PC-9 (cell line): ENCODE results near the gene KRT31. TPM values are rescaled to one million over a fixed set of nuclear protein-coding genes. Genes with fewer than 3 reads are reported as not detected.

Experiments used
- Bru-seq: library from RNA; stranded (reverse); fragments of 400-500 nt; gene quantifications from one replicate; lab custom pipeline; 2021; lab: Mats Ljungman, UMichigan
- BruChase-seq, 2 experiments: library from RNA; stranded (reverse); fragments of 400-500 nt; gene quantifications; one replicate each; lab custom pipeline; 2021; lab: Mats Ljungman, UMichigan
- BruUV-seq: library from RNA; stranded (reverse); fragments of 400-500 nt; replicated peaks from 2 replicates; lab custom pipeline; 2021; lab: Mats Ljungman, UMichigan
- CTCF ChIA-PET: fragments of 300-600 bp; sonication (Branson Sonifier 250); formaldehyde crosslinking; loops from one replicate; lab custom pipeline; 2022; ENCODE audit warnings: antibody characterized with exemption; lab: Charles Lee
- POLR2A ChIA-PET: fragments of 300-600 bp; sonication (Branson Sonifier 250); formaldehyde crosslinking; loops from one replicate; lab custom pipeline; 2022; ENCODE audit warnings: antibody characterized with exemption; ENCODE audit not compliant: unreplicated experiment; lab: Charles Lee
- DNase-seq, 2 experiments: peaks; one replicate each; pipeline versions ENCODE4 v3.0.0 to v3.0.0-alpha.2; 2015 to 2022; ENCODE audit warnings: mixed read lengths in 1 of 2
- H2AFZ ChIP-seq: fragments of 200-600 bp; sonication (generic); 2 replicates; pipeline ENCODE4 v1.8.1; 2017; ENCODE audit warnings: antibody characterized with exemption
- H3F3A ChIP-seq: fragments of 200-600 bp; sonication (generic); 2 replicates; pipeline ENCODE4 v1.8.1; 2017; ENCODE audit warnings: antibody characterized with exemption, mild to moderate bottlenecking, low read depth; ENCODE audit not compliant: insufficient read depth
- H3K27ac ChIP-seq: fragments of 200-600 bp; sonication (generic); 2 replicates; pipeline ENCODE4 v1.6.1; 2016; ENCODE audit warnings: mixed run types
- H3K27me3 ChIP-seq: fragments of 200-600 bp; sonication (generic); 2 replicates; pipeline ENCODE4 v1.6.1; 2016; ENCODE audit warnings: low read depth, mixed run types; ENCODE audit not compliant: insufficient read depth
- H3K36me3 ChIP-seq: fragments of 200-600 bp; sonication (generic); 2 replicates; pipeline ENCODE4 v1.6.1; 2016; ENCODE audit warnings: low read depth, mixed run types
- H3K4me1 ChIP-seq: fragments of 200-600 bp; sonication (generic); replicated peaks from 2 replicates; pipeline ENCODE4 v1.6.1; 2016; ENCODE audit warnings: mixed run types; ENCODE audit not compliant: insufficient read depth
- H3K4me2 ChIP-seq: fragments of 200-600 bp; sonication (generic); 2 replicates; pipeline ENCODE4 v1.6.1; 2017; ENCODE audit warnings: mixed run types
- H3K4me3 ChIP-seq: fragments of 200-600 bp; sonication (generic); 2 replicates; pipeline ENCODE4 v1.6.1; 2016; ENCODE audit warnings: mixed run types
- H3K79me2 ChIP-seq: fragments of 200-600 bp; sonication (generic); 2 replicates; pipeline ENCODE4 v1.6.1; 2017; ENCODE audit warnings: low read depth, mixed run types
- H3K9me2 ChIP-seq: fragments of 200-600 bp; sonication (generic); 2 replicates; pipeline ENCODE4 v1.8.1; 2017; ENCODE audit warnings: mild to moderate bottlenecking; ENCODE audit not compliant: insufficient read depth
- H3K9me3 ChIP-seq: fragments of 200-600 bp; sonication (generic); 2 replicates; pipeline ENCODE4 v1.8.1; 2016; ENCODE audit warnings: low read depth; ENCODE audit not compliant: insufficient read depth
- H4K20me1 ChIP-seq: fragments of 200-600 bp; sonication (generic); 2 replicates; pipeline ENCODE4 v1.8.1; 2017; ENCODE audit not compliant: insufficient read depth
- EZH2 ChIP-seq: fragments of 200-600 bp; sonication (generic); IDR thresholded peaks from 2 replicates; pipeline ENCODE4 v1.8.0; 2017; ENCODE audit warnings: antibody characterized with exemption, low read depth
- intact Hi-C: fragments of 100-400 bp; cut with micrococcal nuclease; formaldehyde crosslinking; loops from one replicate; pipeline ENCODE4 v1.10.0; 2022; ENCODE audit not compliant: unreplicated experiment
- long read RNA-seq: library from polyadenylated mRNA; stranded (forward); transcript quantifications from one replicate; pipeline ENCODE4 v2.0.0, GENCODE V29; 2022
- total RNA-seq: library from RNA; stranded (reverse); gene quantifications from 2 replicates; pipeline ENCODE4 v1.2.3, GENCODE V29; 2021
- TF ChIP-seq, protein P1 (sequence below): fragments of 200-600 bp; sonication (generic); conservative IDR thresholded peaks from 2 replicates; pipeline ENCODE4 v1.6.1; 2017; ENCODE audit warnings: mixed run types, antibody characterized with exemption, mild to moderate bottlenecking, moderate library complexity

KRT31 gene
- not detected in 2 replicates for total RNA-seq
- Bru-seq, nascent RNA = not detected
- not detected for BruChase-seq, experiment 1, labeled RNA remaining after a 2-hour chase
- not detected for BruChase-seq, experiment 2, labeled RNA remaining after a 6-hour chase
- long read RNA-seq = 0 reads

DNA sequence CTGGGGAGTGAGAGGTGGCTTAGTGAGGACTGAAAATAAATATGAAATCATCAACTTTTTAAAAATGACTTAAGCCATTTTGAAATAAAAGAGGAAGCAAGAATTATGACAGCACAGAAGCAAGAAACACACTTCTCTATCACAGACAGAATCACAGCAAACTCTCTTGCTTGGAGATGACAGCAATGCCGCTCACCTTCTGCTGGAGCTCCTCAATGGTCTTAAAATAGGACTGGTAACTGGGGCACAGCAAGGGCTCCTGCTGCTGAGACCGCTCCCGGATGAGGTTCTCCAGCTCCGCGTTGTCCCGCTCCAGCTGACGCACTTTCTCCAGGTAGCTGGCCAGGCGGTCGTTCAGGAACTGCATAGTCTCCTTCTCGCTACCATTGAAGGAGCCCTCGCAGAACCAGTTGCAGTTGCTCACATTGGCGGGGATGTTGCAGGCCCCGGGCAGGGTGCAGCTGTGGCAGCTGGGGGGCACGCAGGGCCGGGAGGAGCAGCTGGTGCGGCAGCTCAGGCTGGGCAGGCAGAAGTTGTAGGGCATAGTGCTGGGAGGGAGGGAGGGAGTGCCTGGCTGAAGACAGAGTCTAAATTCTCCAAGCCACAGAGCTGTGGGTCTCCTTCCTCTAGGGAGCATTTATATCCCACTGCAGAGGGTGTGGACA, at the start of gene KRT31:
TSS of gene KRT31 (minus strand) at position 613 of the 665 bp plus-strand sequence. CDS start at position 544, 69 bp downstream.
- no peak within 1 kb of the TSS for H3K27ac ChIP-seq
- CTCF ChIA-PET = interaction anchor here (0.5 kb wide), 1 partner anchor 304 kb away, joined by 7 read pairs; no protein-coding TSS in a partner anchor
- POLR2A ChIA-PET = no interaction called here

DNA sequence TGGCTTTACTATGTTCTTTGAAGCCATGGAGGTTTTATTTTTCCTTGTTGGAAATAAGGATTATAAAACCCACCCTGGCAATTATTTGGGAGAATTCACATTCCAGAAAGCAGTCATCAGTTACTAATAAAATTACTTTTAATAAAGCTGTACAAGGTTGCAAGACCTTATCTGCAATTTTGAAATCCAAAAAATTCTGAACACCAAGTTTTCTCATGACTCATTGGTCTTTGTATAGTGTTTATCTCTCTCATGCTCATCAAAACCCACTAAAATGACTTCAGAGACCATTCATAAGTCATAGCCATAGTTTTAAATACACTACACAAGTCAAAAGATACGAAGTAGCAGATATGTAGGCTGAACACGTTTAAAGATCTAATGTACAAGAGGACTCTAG, 49.4 kb upstream of the KRT31 start:
- H3K27ac ChIP-seq = no peak overlapping the region
- intact Hi-C loops = no loop called here
- no peaks in the 10 kb centered on the region for H4K20me1 ChIP-seq
- POLR2A ChIA-PET = interaction anchor here (0.6 kb wide), 1 partner anchor 47 kb away, joined by 6 read pairs; no protein-coding TSS in a partner anchor
- no peaks in the 10 kb centered on the region for H3K79me2 ChIP-seq
- no peak overlapping the region for H2AFZ ChIP-seq
- peaks cover 8% of the 10 kb centered on the region; the same call in 1 of the 2 replicates for H3K9me3 ChIP-seq
- CTCF ChIA-PET = no interaction called here
- H3K4me3 ChIP-seq = no peak overlapping the region
- no peaks in the 10 kb centered on the region for H3F3A ChIP-seq
- no peak for DNase-seq
- H3K36me3 ChIP-seq = no peaks in the 10 kb centered on the region
- BruUV-seq = no TSS peak
- no peaks in the 10 kb centered on the region for H3K27me3 ChIP-seq
- H3K4me1 ChIP-seq = no peaks in the 10 kb centered on the region
- H3K9me2 ChIP-seq = no peaks in the 10 kb centered on the region
- TF ChIP-seq EZH2 = no peak
- TF ChIP-seq, protein P1, sequence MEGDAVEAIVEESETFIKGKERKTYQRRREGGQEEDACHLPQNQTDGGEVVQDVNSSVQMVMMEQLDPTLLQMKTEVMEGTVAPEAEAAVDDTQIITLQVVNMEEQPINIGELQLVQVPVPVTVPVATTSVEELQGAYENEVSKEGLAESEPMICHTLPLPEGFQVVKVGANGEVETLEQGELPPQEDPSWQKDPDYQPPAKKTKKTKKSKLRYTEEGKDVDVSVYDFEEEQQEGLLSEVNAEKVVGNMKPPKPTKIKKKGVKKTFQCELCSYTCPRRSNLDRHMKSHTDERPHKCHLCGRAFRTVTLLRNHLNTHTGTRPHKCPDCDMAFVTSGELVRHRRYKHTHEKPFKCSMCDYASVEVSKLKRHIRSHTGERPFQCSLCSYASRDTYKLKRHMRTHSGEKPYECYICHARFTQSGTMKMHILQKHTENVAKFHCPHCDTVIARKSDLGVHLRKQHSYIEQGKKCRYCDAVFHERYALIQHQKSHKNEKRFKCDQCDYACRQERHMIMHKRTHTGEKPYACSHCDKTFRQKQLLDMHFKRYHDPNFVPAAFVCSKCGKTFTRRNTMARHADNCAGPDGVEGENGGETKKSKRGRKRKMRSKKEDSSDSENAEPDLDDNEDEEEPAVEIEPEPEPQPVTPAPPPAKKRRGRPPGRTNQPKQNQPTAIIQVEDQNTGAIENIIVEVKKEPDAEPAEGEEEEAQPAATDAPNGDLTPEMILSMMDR = no peak
- no peak overlapping the region for H3K4me2 ChIP-seq

More for the DNA sequence above, at the start of gene KRT31:
- Histone ChIP-seq H3K9me2 (no peaks in the 10 kb centered on the region), H3K4me1 (peaks cover 18% of the 10 kb centered on the region), H3K4me3 (no peak within 1 kb of the TSS), H3K27me3 (no peaks in the 10 kb centered on the region), H3K4me2 (no peak within 1 kb of the TSS), H3K36me3 (no peaks in the 10 kb centered on the region), H3F3A (peaks cover under 1% of the 10 kb centered on the region; the same call in 1 of the 2 replicates), H2AFZ (no peak within 1 kb of the TSS), H4K20me1 (no peaks in the 10 kb centered on the region), H3K79me2 (no peaks in the 10 kb centered on the region), H3K9me3 (no peaks in the 10 kb centered on the region)
- intact Hi-C loops = no loop called here
- BruUV-seq = no TSS peak
- TF ChIP-seq EZH2 = no peak
- DNase-seq = no peak

GRCh38 chr17:41444640-41445039, 47.2 kb upstream of the KRT31 start:
- no peak for TF ChIP-seq EZH2
- TF ChIP-seq, protein P1 = no peak
- Histone ChIP-seq H3K9me3 (peaks cover 8% of the 10 kb centered on the region; the same call in 1 of the 2 replicates), H3K79me2 (no peaks in the 10 kb centered on the region), H3K4me1 (0 out of 2 replicates have a peak, but pooled peaks cover 2% of the 10 kb centered on the region), H3K27me3 (no peaks in the 10 kb centered on the region), H3K27ac (no peak overlapping the region), H2AFZ (no peak overlapping the region), H3K36me3 (no peaks in the 10 kb centered on the region), H3K4me3 (no peak overlapping the region), H4K20me1 (no peaks in the 10 kb centered on the region), H3K9me2 (no peaks in the 10 kb centered on the region), H3F3A (no peaks in the 10 kb centered on the region), H3K4me2 (no peak overlapping the region)
- BruUV-seq = no TSS peak
- intact Hi-C loops = no loop called here
- CTCF ChIA-PET = no interaction called here
- POLR2A ChIA-PET = no interaction called here
- no peak for DNase-seq
